PFSK-1 (cell line): ENCODE results near the gene AFF2.

ENCODE experiments used
- FOXP2 ChIP-seq: optimal IDR thresholded peaks from 2 replicates; pipeline ENCODE3; 2011; ENCODE audit warnings: borderline replicate concordance, control low read depth, inconsistent platforms; ENCODE audit not compliant: insufficient read depth; ENCODE audit errors: extremely low read length, extremely low read depth
- POLR2AphosphoS5 ChIP-seq: IDR thresholded peaks from 2 replicates; pipeline ENCODE4 v1.6.1; 2012; ENCODE audit warnings: low read depth, mild to moderate bottlenecking, control low read depth, low read length, moderate library complexity
- REST ChIP-seq, 2 experiments: IDR thresholded peaks; 2 replicates each; pipeline versions ENCODE4 v1.6.1 to v1.8.0; 2011 to 2012; ENCODE audit warnings: low read depth in 2 of 2, low read length in 2 of 2, control low read depth in 1 of 2, inconsistent platforms in 1 of 2, mild to moderate bottlenecking in 1 of 2, moderate library complexity in 1 of 2; ENCODE audit not compliant: insufficient read depth in 1 of 2
- SIN3A ChIP-seq: IDR thresholded peaks from 2 replicates; pipeline ENCODE4 v1.6.1; 2012; ENCODE audit warnings: mild to moderate bottlenecking, low read length, moderate library complexity, borderline replicate concordance; ENCODE audit not compliant: insufficient read depth
- TAF1 ChIP-seq: IDR thresholded peaks from 2 replicates; pipeline ENCODE4 v1.6.1; 2012; ENCODE audit warnings: low read length, control low read depth, borderline replicate concordance; ENCODE audit not compliant: insufficient read depth

The AFF2 gene

GRCh38 chrX:148470324-148470723 is 30.1 kb upstream of the AFF2 start:
- TF ChIP-seq FOXP2 (no peak), POLR2AphosphoS5 (no peak), SIN3A (no peak), TAF1 (no peak), REST (IDR thresholded peaks at IDR 0.05; ENCODE audit: insufficient read depth in 1 of 2, low read depth in 2 of 2, low read length in 2 of 2) (no peak)

GRCh38 chrX:148474030-148474429 is 26.4 kb upstream of the AFF2 start:
- no peak for TF ChIP-seq FOXP2
- TF ChIP-seq SIN3A: no peak
- TF ChIP-seq REST (IDR thresholded peaks at IDR 0.05; ENCODE audit: insufficient read depth in 1 of 2, low read depth in 2 of 2, low read length in 2 of 2): no peak
- no peak for TF ChIP-seq POLR2AphosphoS5
- no peak for TF ChIP-seq TAF1

DNA sequence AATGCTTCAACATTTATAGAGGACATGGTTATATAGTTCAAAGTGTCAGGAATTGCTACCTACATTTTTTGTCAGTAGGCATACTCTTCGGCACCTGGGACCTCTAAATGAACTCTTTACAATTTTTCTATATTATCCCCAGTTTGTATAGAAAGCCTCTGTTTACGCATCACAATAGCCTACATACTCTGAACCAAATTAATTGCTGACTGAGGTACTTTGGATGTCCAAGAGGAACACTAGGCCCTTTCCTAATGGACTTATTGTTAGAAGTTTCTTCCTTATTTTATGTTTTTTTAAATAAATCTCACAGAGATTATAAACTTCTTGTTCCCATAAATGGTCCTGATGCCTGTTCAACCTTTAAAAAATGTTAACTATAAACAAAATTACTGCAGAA is 8.4 kb upstream of the AFF2 start:
- TF ChIP-seq TAF1: no peak
- TF ChIP-seq POLR2AphosphoS5: no peak
- TF ChIP-seq SIN3A: no peak
- TF ChIP-seq REST (IDR thresholded peaks at IDR 0.05; ENCODE audit: insufficient read depth in 1 of 2, low read depth in 2 of 2, low read length in 2 of 2): no peak
- no peak for TF ChIP-seq FOXP2

DNA sequence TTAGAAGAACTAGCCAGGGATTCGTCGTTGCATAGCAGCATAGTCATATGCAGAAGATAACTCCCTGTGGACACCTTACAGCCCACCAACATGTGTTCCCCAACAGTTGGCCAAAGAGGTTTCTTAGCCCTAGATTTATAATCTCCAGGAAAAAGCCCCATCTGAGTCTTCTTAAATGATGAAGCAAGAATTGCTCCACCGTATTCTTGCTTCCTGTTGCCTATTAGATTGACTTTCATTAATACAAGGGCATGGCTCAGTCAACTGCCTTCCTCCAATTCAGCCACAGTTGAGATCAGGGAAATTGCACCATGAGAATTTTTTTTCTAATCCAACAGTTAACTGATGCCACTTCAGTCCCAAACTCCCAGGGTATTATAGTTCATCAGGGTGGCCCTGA is 5.2 kb upstream of the AFF2 start:
- TF ChIP-seq SIN3A (no peak), FOXP2 (no peak), TAF1 (no peak), POLR2AphosphoS5 (no peak), REST (IDR thresholded peaks at IDR 0.05; ENCODE audit: insufficient read depth in 1 of 2, low read depth in 2 of 2, low read length in 2 of 2) (no peak)

- TF ChIP-seq POLR2AphosphoS5 (no peak), SIN3A (no peak)
Observed at GRCh38 chrX:148498067-148498466, 2.4 kb upstream of the AFF2 start.
